Measurements from ENCODE around the gene ENOX1. TPM values are rescaled to one million over a fixed set of nuclear protein-coding genes. Genes with fewer than 3 reads are reported as not detected.

ENOX1 gene
- total and polyA plus RNA-seq, 4 experiments from 2014 or later, result not detected

- H3K36me3 Mint-ChIP-seq, result no peaks in the 10 kb centered on the region
- ChIA-PET POLR2A (ENCODE audit: partially characterized antibody) (no interaction called here), CTCF (ENCODE audit: partially characterized antibody) (no interaction called here)
- H3K4me3 Mint-ChIP-seq, result no peak overlapping the region
- Histone ChIP-seq H3K4me1 (ENCODE audit: insufficient read depth, low read length) (no peaks in the 10 kb centered on the region), H3K4me3 (ENCODE audit: low read length in 2 of 2) (no peak overlapping the region), H3K36me3 (ENCODE audit: insufficient read depth, low read length) (no peaks in the 10 kb centered on the region), H3K9me3 (ENCODE audit: control insufficient read depth in 1 of 2, low read length in 2 of 2) (no peaks in the 10 kb centered on the region), H3K27ac (ENCODE audit: low read depth, low read length) (no peak overlapping the region), H3K27me3 (ENCODE audit: insufficient read depth, low read length) (no peaks in the 10 kb centered on the region)
- no peaks in the 10 kb centered on the region for H3K9me3 Mint-ChIP-seq
- no peaks in the 10 kb centered on the region for H3K4me1 Mint-ChIP-seq
- H3K27ac Mint-ChIP-seq, result no peak overlapping the region
- DNase-seq, result no peak
- intact Hi-C loops (cut with micrococcal nuclease), result no loop called here
- peaks cover 3 to 5% of the 10 kb centered on the region in 2 donors for H3K27me3 Mint-ChIP-seq
These were observed 56.1 kb downstream of the ENOX1 start for GRCh38 chr13:43730642-43731041.

- ChIA-PET CTCF (ENCODE audit: partially characterized antibody) (no interaction called here), POLR2A (ENCODE audit: partially characterized antibody) (no interaction called here)
- Histone ChIP-seq H3K4me1 (ENCODE audit: insufficient read depth, low read length) (no peaks in the 10 kb centered on the region), H3K27me3 (ENCODE audit: insufficient read depth, low read length) (no peaks in the 10 kb centered on the region), H3K9me3 (ENCODE audit: control insufficient read depth in 1 of 2, low read length in 2 of 2) (no peaks in the 10 kb centered on the region), H3K27ac (ENCODE audit: low read depth, low read length) (no peak overlapping the region), H3K36me3 (ENCODE audit: insufficient read depth, low read length) (no peaks in the 10 kb centered on the region), H3K4me3 (ENCODE audit: low read length in 2 of 2) (no peak overlapping the region)
- DNase-seq, result no peak
- Mint-ChIP-seq H3K4me1 (no peaks in the 10 kb centered on the region), H3K36me3 (no peaks in the 10 kb centered on the region), H3K4me3 (no peak overlapping the region), H3K27ac (no peak overlapping the region), H3K27me3 (peaks cover 3 to 5% of the 10 kb centered on the region in 2 donors), H3K9me3 (no peaks in the 10 kb centered on the region)
- intact Hi-C loops (cut with micrococcal nuclease), result no loop called here
These were observed 58.4 kb downstream of the ENOX1 start for GRCh38 chr13:43728421-43728820.

- H3K36me3 Mint-ChIP-seq, result no peaks in the 10 kb centered on the region
- no peaks in the 10 kb centered on the region for H3K9me3 Mint-ChIP-seq
- DNase-seq, result no peak
- Histone ChIP-seq H3K4me1 (ENCODE audit: insufficient read depth, low read length) (no peaks in the 10 kb centered on the region), H3K4me3 (ENCODE audit: low read length in 2 of 2) (no peak overlapping the region), H3K27ac (ENCODE audit: low read depth, low read length) (no peak overlapping the region), H3K27me3 (ENCODE audit: insufficient read depth, low read length) (no peaks in the 10 kb centered on the region), H3K36me3 (ENCODE audit: insufficient read depth, low read length) (no peaks in the 10 kb centered on the region), H3K9me3 (ENCODE audit: control insufficient read depth in 1 of 2, low read length in 2 of 2) (no peaks in the 10 kb centered on the region)
- ChIA-PET CTCF (ENCODE audit: partially characterized antibody) (no interaction called here), POLR2A (ENCODE audit: partially characterized antibody) (no interaction called here)
- H3K27me3 Mint-ChIP-seq, result peaks cover 3 to 5% of the 10 kb centered on the region in 2 donors
- no peaks in the 10 kb centered on the region for H3K4me1 Mint-ChIP-seq
- no peak overlapping the region for H3K27ac Mint-ChIP-seq
- H3K4me3 Mint-ChIP-seq, result no peak overlapping the region
- intact Hi-C loops (cut with micrococcal nuclease), result no loop called here
These were observed 58.9 kb downstream of the ENOX1 start for GRCh38 chr13:43727856-43728255.

GRCh38 chr13:43725460-43725859 is 61.3 kb downstream of the ENOX1 start:
- CTCF ChIA-PET (ENCODE audit: partially characterized antibody), result no interaction called here
- no peaks in the 10 kb centered on the region for H3K4me1 Mint-ChIP-seq

GRCh38 chr13:43720780-43721397 is 65.9 kb downstream of the ENOX1 start:
- peaks cover 10 to 13% of the 10 kb centered on the region in 2 donors for H3K27me3 Mint-ChIP-seq
- no peaks in the 10 kb centered on the region for H3K27me3 ChIP-seq (ENCODE audit: insufficient read depth, low read length)

More at GRCh38 chr13:43725460-43725859, 61.3 kb downstream of the ENOX1 start:
- Mint-ChIP-seq H3K4me3 (no peak overlapping the region), H3K36me3 (no peaks in the 10 kb centered on the region), H3K9me3 (no peaks in the 10 kb centered on the region), H3K27ac (no peak overlapping the region), H3K27me3 (peaks cover 1 to 5% of the 10 kb centered on the region in 2 donors)
- no peak overlapping the region for H3K4me3 ChIP-seq (ENCODE audit: low read length in 2 of 2)
- H3K36me3 ChIP-seq (ENCODE audit: insufficient read depth, low read length), result no peaks in the 10 kb centered on the region
- H3K27ac ChIP-seq (ENCODE audit: low read depth, low read length), result no peak overlapping the region
- no peaks in the 10 kb centered on the region for H3K9me3 ChIP-seq (ENCODE audit: control insufficient read depth in 1 of 2, low read length in 2 of 2)
- POLR2A ChIA-PET (ENCODE audit: partially characterized antibody), result no interaction called here
- no peak for DNase-seq
- no peaks in the 10 kb centered on the region for H3K27me3 ChIP-seq (ENCODE audit: insufficient read depth, low read length)
- intact Hi-C loops (cut with micrococcal nuclease), result no loop called here
- H3K4me1 ChIP-seq (ENCODE audit: insufficient read depth, low read length), result no peaks in the 10 kb centered on the region

GRCh38 chr13:43698758-43699157 is 88.0 kb downstream of the ENOX1 start:
- H3K27me3 ChIP-seq (ENCODE audit: insufficient read depth, low read length), result no peaks in the 10 kb centered on the region
- H3K36me3 Mint-ChIP-seq, result no peaks in the 10 kb centered on the region
- CTCF ChIA-PET (ENCODE audit: partially characterized antibody), result no interaction called here
- no peak overlapping the region for H3K4me3 Mint-ChIP-seq
- no peaks in the 10 kb centered on the region for H3K36me3 ChIP-seq (ENCODE audit: insufficient read depth, low read length)
- no peak overlapping the region for H3K27ac Mint-ChIP-seq
- no peaks in the 10 kb centered on the region for H3K9me3 Mint-ChIP-seq
- intact Hi-C loops (cut with micrococcal nuclease), result no loop called here
- H3K4me3 ChIP-seq (ENCODE audit: low read length in 2 of 2), result no peak overlapping the region
- H3K4me1 ChIP-seq (ENCODE audit: insufficient read depth, low read length), result no peaks in the 10 kb centered on the region
- no peak for DNase-seq
- H3K4me1 Mint-ChIP-seq, result no peaks in the 10 kb centered on the region
- no peaks in the 10 kb centered on the region for H3K9me3 ChIP-seq (ENCODE audit: control insufficient read depth in 1 of 2, low read length in 2 of 2)
- H3K27ac ChIP-seq (ENCODE audit: low read depth, low read length), result no peak overlapping the region
- peaks cover 5% of the 10 kb centered on the region in 2 donors for H3K27me3 Mint-ChIP-seq
- POLR2A ChIA-PET (ENCODE audit: partially characterized antibody), result no interaction called here

More at GRCh38 chr13:43720780-43721397, 65.9 kb downstream of the ENOX1 start:
- no peaks in the 10 kb centered on the region for H3K36me3 ChIP-seq (ENCODE audit: insufficient read depth, low read length)
- no peak overlapping the region for H3K4me3 Mint-ChIP-seq
- ChIA-PET POLR2A (ENCODE audit: partially characterized antibody) (no interaction called here), CTCF (ENCODE audit: partially characterized antibody) (no interaction called here)
- H3K27ac Mint-ChIP-seq, result no peak overlapping the region
- H3K9me3 Mint-ChIP-seq, result no peaks in the 10 kb centered on the region
- intact Hi-C loops (cut with micrococcal nuclease), result no loop called here
- no peaks in the 10 kb centered on the region for H3K4me1 Mint-ChIP-seq
- no peaks in the 10 kb centered on the region for H3K4me1 ChIP-seq (ENCODE audit: insufficient read depth, low read length)
- no peaks in the 10 kb centered on the region for H3K36me3 Mint-ChIP-seq
- no peak overlapping the region for H3K4me3 ChIP-seq (ENCODE audit: low read length in 2 of 2)
- no peak for DNase-seq
- no peaks in the 10 kb centered on the region for H3K9me3 ChIP-seq (ENCODE audit: control insufficient read depth in 1 of 2, low read length in 2 of 2)
- no peak overlapping the region for H3K27ac ChIP-seq (ENCODE audit: low read depth, low read length)

- no peaks in the 10 kb centered on the region for H3K36me3 ChIP-seq (ENCODE audit: insufficient read depth, low read length)
- H3K27me3 ChIP-seq (ENCODE audit: insufficient read depth, low read length), result no peaks in the 10 kb centered on the region
- H3K9me3 ChIP-seq (ENCODE audit: control insufficient read depth in 1 of 2, low read length in 2 of 2), result no peaks in the 10 kb centered on the region
- Mint-ChIP-seq H3K9me3 (no peaks in the 10 kb centered on the region), H3K36me3 (no peaks in the 10 kb centered on the region), H3K27me3 (peaks cover 5% of the 10 kb centered on the region in 2 donors), H3K4me3 (no peak overlapping the region), H3K27ac (no peak overlapping the region), H3K4me1 (no peaks in the 10 kb centered on the region)
- intact Hi-C loops (cut with micrococcal nuclease), result no loop called here
- ChIA-PET POLR2A (ENCODE audit: partially characterized antibody) (no interaction called here), CTCF (ENCODE audit: partially characterized antibody) (no interaction called here)
- H3K4me3 ChIP-seq (ENCODE audit: low read length in 2 of 2), result no peak overlapping the region
- no peak for DNase-seq
- no peak overlapping the region for H3K27ac ChIP-seq (ENCODE audit: low read depth, low read length)
- no peaks in the 10 kb centered on the region for H3K4me1 ChIP-seq (ENCODE audit: insufficient read depth, low read length)
These were observed 88.8 kb downstream of the ENOX1 start for GRCh38 chr13:43698009-43698408.

GRCh38 chr13:43697323-43697722 is 89.4 kb downstream of the ENOX1 start:
- H3K4me3 Mint-ChIP-seq, result no peak overlapping the region
- CTCF ChIA-PET (ENCODE audit: partially characterized antibody), result no interaction called here

More at GRCh38 chr13:43697323-43697722, 89.4 kb downstream of the ENOX1 start:
- POLR2A ChIA-PET (ENCODE audit: partially characterized antibody), result no interaction called here
- no peaks in the 10 kb centered on the region for H3K36me3 ChIP-seq (ENCODE audit: insufficient read depth, low read length)
- no peaks in the 10 kb centered on the region for H3K9me3 Mint-ChIP-seq
- no peaks in the 10 kb centered on the region for H3K4me1 Mint-ChIP-seq
- H3K4me3 ChIP-seq (ENCODE audit: low read length in 2 of 2), result no peak overlapping the region
- no peaks in the 10 kb centered on the region for H3K4me1 ChIP-seq (ENCODE audit: insufficient read depth, low read length)
- no peak overlapping the region for H3K27ac Mint-ChIP-seq
- no peaks in the 10 kb centered on the region for H3K36me3 Mint-ChIP-seq
- H3K9me3 ChIP-seq (ENCODE audit: control insufficient read depth in 1 of 2, low read length in 2 of 2), result no peaks in the 10 kb centered on the region
- peaks cover 5% of the 10 kb centered on the region in 2 donors for H3K27me3 Mint-ChIP-seq
- H3K27ac ChIP-seq (ENCODE audit: low read depth, low read length), result no peak overlapping the region
- H3K27me3 ChIP-seq (ENCODE audit: insufficient read depth, low read length), result no peaks in the 10 kb centered on the region
- intact Hi-C loops (cut with micrococcal nuclease), result no loop called here
- DNase-seq, result no peak

All from CD4-positive, alpha-beta memory T cell (primary cell).